HCT116 (cell line): ENCODE measurements around the gene TKTL1. TPM values are rescaled to one million over a fixed set of nuclear protein-coding genes. Genes with fewer than 3 reads are reported as not detected.

Experiments
- ATAC-seq: fragments of 200-7000 bp; cut with Tn5 transposase; 2 replicates; pipeline ENCODE4 v1.9.1; 2020; ENCODE audit warnings: mild to moderate bottlenecking, moderate library complexity
- BruUV-seq: library from RNA; stranded (reverse); fragments of 400-500 nt; replicated peaks from 2 replicates; lab custom pipeline; 2021; lab: Mats Ljungman, UMichigan
- CTCF ChIA-PET: fragments of 300-600 bp; sonication (Branson Sonifier 250); formaldehyde crosslinking; loops from one replicate; lab custom pipeline; 2021; ENCODE audit warnings: antibody characterized with exemption; lab: Charles Lee
- POLR2A ChIA-PET: fragments of 300-600, 350-600 bp; sonication (Branson Sonifier 250); formaldehyde crosslinking; loops from one replicate; lab custom pipeline; 2021; ENCODE audit warnings: antibody characterized with exemption; lab: Charles Lee
- RAD21 ChIA-PET, 2 experiments: fragments of 300-600 bp; sonication (Branson Sonifier 250); formaldehyde crosslinking; loops; one replicate each; lab custom pipeline; 2023; ENCODE audit warnings: low total read pairs in 2 of 2; ENCODE audit not compliant: uncharacterized antibody in 2 of 2, unreplicated experiment in 2 of 2, low non-redundant PET in 1 of 2; lab: Charles Lee
- DNase-seq: peaks from one replicate; pipeline ENCODE4 v3.0.0-alpha.2; 2010; ENCODE audit warnings: low read depth, low spot score
- H2AFZ ChIP-seq: fragments of 200-600 bp; shearing (Covaris generic), sonication (generic); 2 replicates; pipeline ENCODE4 v1.6.1; 2017; ENCODE audit warnings: low read depth, mixed run types, mixed read lengths, antibody characterized with exemption, low read length; ENCODE audit not compliant: poor library complexity, severe bottlenecking
- H3K27ac ChIP-seq: 2 replicates; pipeline ENCODE4 v1.5.1; 2012; ENCODE audit warnings: low read depth, low read length
- H3K27me3 ChIP-seq: fragments of 200-600 bp; sonication (generic); 2 replicates; pipeline ENCODE4 v1.6.1; 2016; ENCODE audit warnings: mixed run types, low read length, mixed read lengths; ENCODE audit not compliant: insufficient read depth
- H3K36me3 ChIP-seq, 2 experiments: fragments of 200-500 bp in 1 of 2; fragments of 200-600 bp in 1 of 2; sonication (Bioruptor generic) in 1 of 2; sonication (generic) in 1 of 2; 2 replicates each; pipeline versions ENCODE4 v1.5.1 to v1.6.1; 2014 to 2016; ENCODE audit warnings: low read length in 2 of 2, inconsistent platforms in 1 of 2, mixed read lengths in 1 of 2, mixed run types in 1 of 2; ENCODE audit not compliant: insufficient read depth in 2 of 2, control insufficient read depth in 1 of 2
- H3K4me1 ChIP-seq, 2 experiments: fragments of 200-600 bp in 1 of 2; sonication (generic) in 1 of 2; 2 replicates each; pipeline versions ENCODE4 v1.5.1 to v1.6.1; 2012 to 2017; ENCODE audit warnings: low read length in 2 of 2, inconsistent platforms in 1 of 2, mild to moderate bottlenecking in 1 of 2, mixed read lengths in 1 of 2, mixed run types in 1 of 2, moderate library complexity in 1 of 2; ENCODE audit not compliant: insufficient read depth in 2 of 2, control insufficient read depth in 1 of 2
- H3K4me2 ChIP-seq: fragments of 200-600 bp; sonication (generic); 2 replicates; pipeline ENCODE4 v1.6.1; 2017; ENCODE audit warnings: mixed run types, low read length, mixed read lengths
- H3K4me3 ChIP-seq, 2 experiments: fragments of 200-600 bp in 1 of 2; sonication (generic) in 1 of 2; replicated peaks in 1 of 2; 2 replicates each; pipeline ENCODE4 v1.5.1; 2011 to 2016; ENCODE audit warnings: low read length in 2 of 2, control low read depth in 1 of 2, low read depth in 1 of 2, mild to moderate bottlenecking in 1 of 2, mixed read lengths in 1 of 2, mixed run types in 1 of 2
- H3K79me2 ChIP-seq: fragments of 200-600 bp; sonication (generic); 2 replicates; pipeline ENCODE4 v1.6.1; 2017; ENCODE audit warnings: mild to moderate bottlenecking, mixed run types, low read length, moderate library complexity, mixed read lengths; ENCODE audit not compliant: insufficient read depth
- H3K9ac ChIP-seq: fragments of 200-600 bp; sonication (generic); 2 replicates; pipeline ENCODE4 v1.6.1; 2016; ENCODE audit warnings: low read length, mixed read lengths
- H3K9me2 ChIP-seq: fragments of 200-600 bp; sonication (generic), shearing (Covaris generic); 2 replicates; pipeline ENCODE4 v1.6.1; 2017; ENCODE audit warnings: mixed run types, mild to moderate bottlenecking, moderate library complexity; ENCODE audit not compliant: insufficient read depth
- H3K9me3 ChIP-seq, 2 experiments: fragments of 200-500 bp in 1 of 2; fragments of 200-600 bp in 1 of 2; sonication (Bioruptor generic) in 1 of 2; sonication (generic) in 1 of 2; 2 replicates each; pipeline ENCODE4 v1.6.1; 2014 to 2017; ENCODE audit warnings: low read length in 2 of 2, mixed read lengths in 2 of 2, inconsistent platforms in 1 of 2, low read depth in 1 of 2, mild to moderate bottlenecking in 1 of 2, mixed run types in 1 of 2, moderate library complexity in 1 of 2; ENCODE audit not compliant: control insufficient read depth in 1 of 2, insufficient read depth in 1 of 2
- H4K20me1 ChIP-seq: fragments of 200-600 bp; sonication (generic), shearing (Covaris generic); 2 replicates; pipeline ENCODE4 v1.6.1; 2017; ENCODE audit warnings: mixed run types, mild to moderate bottlenecking, moderate library complexity; ENCODE audit not compliant: insufficient read depth
- CBX3 ChIP-seq: IDR thresholded peaks from 2 replicates; pipeline ENCODE4 v1.6.1; 2012; ENCODE audit warnings: low read depth
- CEBPB ChIP-seq: IDR thresholded peaks from 2 replicates; pipeline ENCODE4 v1.6.1; 2012; ENCODE audit warnings: low read depth
- EGR1 ChIP-seq: IDR thresholded peaks from 2 replicates; pipeline ENCODE4 v1.6.1; 2012; ENCODE audit warnings: low read depth
- ELF1 ChIP-seq: IDR thresholded peaks from 2 replicates; pipeline ENCODE4 v1.6.1; 2012; ENCODE audit warnings: low read depth, borderline replicate concordance
- EZH2 ChIP-seq: fragments of 200-600 bp; sonication (generic); IDR thresholded peaks from 2 replicates; pipeline ENCODE4 v1.6.1; 2017; ENCODE audit warnings: antibody characterized with exemption, mixed run types
- EZH2phosphoT487 ChIP-seq: fragments of 200-600 bp; IDR thresholded peaks from 2 replicates; pipeline ENCODE4 v1.6.1; 2018; ENCODE audit warnings: antibody characterized with exemption, borderline replicate concordance
- FOSL1 ChIP-seq: IDR thresholded peaks from 2 replicates; pipeline ENCODE4 v1.6.1; 2012; ENCODE audit warnings: low read depth
- JUND ChIP-seq: IDR thresholded peaks from 2 replicates; pipeline ENCODE4 v1.6.1; 2012
- MAX ChIP-seq: IDR thresholded peaks from 2 replicates; pipeline ENCODE4 v1.6.1; 2012
- POLR2AphosphoS5 ChIP-seq: IDR thresholded peaks from 2 replicates; pipeline ENCODE4 v1.6.1; 2011; ENCODE audit warnings: mild to moderate bottlenecking, low read depth, low read length, moderate library complexity
- RAD21 ChIP-seq: IDR thresholded peaks from 2 replicates; pipeline ENCODE4 v1.6.1; 2012; ENCODE audit warnings: low read depth, mild to moderate bottlenecking
- SIN3A ChIP-seq: IDR thresholded peaks from 2 replicates; pipeline ENCODE4 v1.6.1; 2012; ENCODE audit warnings: low read depth
- SP1 ChIP-seq: IDR thresholded peaks from 2 replicates; pipeline ENCODE4 v1.6.1; 2012; ENCODE audit warnings: low read depth
- TCF7L2 ChIP-seq: IDR thresholded peaks from 2 replicates; pipeline ENCODE4 v1.7.0; 2011; ENCODE audit warnings: borderline replicate concordance, inconsistent platforms; ENCODE audit not compliant: insufficient read depth, insufficient read length; ENCODE audit errors: extremely low read depth
- YY1 ChIP-seq: IDR thresholded peaks from 2 replicates; pipeline ENCODE4 v1.6.1; 2011; ENCODE audit warnings: low read length, low read depth, moderate library complexity, mild to moderate bottlenecking; ENCODE audit not compliant: insufficient replicate concordance; ENCODE audit errors: extremely low read depth
- ZFX ChIP-seq: fragments of 450-650 bp; IDR thresholded peaks from 2 replicates; pipeline ENCODE4 v1.6.1; 2017
- ZNF274 ChIP-seq: fragments of 200-500 bp; sonication (Bioruptor generic); IDR thresholded peaks from 2 replicates; pipeline ENCODE4 v1.6.1; 2014; ENCODE audit warnings: mild to moderate bottlenecking, low read depth, low read length, inconsistent platforms
- intact Hi-C: fragments of 100-400 bp; cut with micrococcal nuclease; formaldehyde crosslinking; loops from 2 replicates; pipeline ENCODE4 v1.10.0; 2022
- total RNA-seq: library from RNA; stranded (reverse); gene quantifications from one replicate; pipeline ENCODE4 v1.2.1, GENCODE V29; 2021; ENCODE audit not compliant: unreplicated experiment

Gene TKTL1
- total RNA-seq, 1 experiment from 2014 or later, result 0.34 TPM

DNA sequence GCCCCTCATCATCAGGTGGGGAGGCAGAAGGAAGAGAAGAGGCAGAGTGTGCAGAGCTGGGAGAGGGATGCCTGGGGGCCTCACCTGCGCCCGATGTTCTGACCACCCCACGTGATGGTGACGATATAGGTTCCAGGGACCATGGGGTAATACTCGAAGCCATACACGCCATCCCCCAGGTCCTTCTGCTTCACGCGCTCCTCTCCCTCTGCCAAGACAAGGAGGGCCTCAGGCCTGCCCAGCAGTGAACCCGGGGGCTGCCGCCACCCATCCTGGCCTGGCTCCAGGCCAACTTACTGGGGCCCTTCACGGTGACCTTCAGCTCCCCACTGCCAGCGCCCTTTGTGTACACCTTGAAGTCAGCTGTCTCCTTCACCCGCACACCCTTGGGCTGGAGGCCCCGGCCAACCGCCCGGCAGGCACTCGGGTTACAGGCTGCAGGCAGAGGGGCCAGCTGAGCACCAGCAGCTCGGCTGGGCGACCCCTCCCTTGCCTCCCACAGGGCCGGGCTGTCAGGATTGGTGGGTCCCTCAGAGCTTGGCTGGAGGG is 69.5 kb downstream of the TKTL1 start (continued):
- TF ChIP-seq MAX (no peak), SP1 (no peak), FOSL1 (no peak), TCF7L2 (no peak), SIN3A (no peak), YY1 (no peak), POLR2AphosphoS5 (no peak), CEBPB (no peak), CBX3 (no peak), JUND (no peak), EZH2 (no peak), RAD21 (no peak)

DNA sequence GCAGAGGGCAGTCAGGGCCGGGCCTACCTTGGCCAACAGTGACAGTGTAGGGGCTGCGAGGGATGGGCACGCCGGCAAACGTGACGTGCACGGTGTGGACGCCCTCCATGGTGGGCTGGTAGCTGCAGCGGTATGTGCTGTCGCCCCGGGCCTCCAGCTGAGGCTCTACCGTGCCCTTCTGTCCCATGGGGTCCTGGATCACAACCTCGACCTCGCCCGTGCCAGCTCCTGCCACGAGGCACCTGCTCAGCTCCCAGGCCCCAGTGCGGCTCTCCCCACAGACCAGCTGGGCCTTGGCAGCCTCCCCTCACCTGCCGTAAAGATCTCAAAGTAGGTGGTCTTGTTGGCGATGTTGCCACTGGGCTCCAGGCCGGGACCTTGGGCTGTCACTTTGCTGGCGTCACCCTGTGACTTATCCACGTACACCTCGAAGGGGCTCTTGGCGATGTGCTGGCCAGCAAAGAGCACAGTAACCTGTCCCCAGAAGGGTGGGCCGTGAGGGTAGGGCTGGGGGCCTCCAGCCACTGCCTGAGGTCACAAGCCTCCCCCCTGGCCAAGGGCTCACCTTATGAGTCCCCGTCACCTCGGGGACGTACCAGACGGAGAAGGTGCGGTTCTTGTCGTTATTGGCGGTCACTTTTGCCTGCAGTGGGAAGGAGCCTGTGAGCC is 70.5 kb downstream of the TKTL1 start:
- H3K36me3 ChIP-seq, result peaks cover 9 to 40% of the 10 kb centered on the region in 2 experiments; a peak in 3 of 4 replicates
- no peak overlapping the region for H3K4me3 ChIP-seq
- ChIA-PET POLR2A (no interaction called here), RAD21 (no interaction called here), CTCF (no interaction called here)
- H3K27me3 ChIP-seq, result no peaks in the 10 kb centered on the region
- H3K4me2 ChIP-seq, result no peak overlapping the region
- H3K79me2 ChIP-seq, result peaks cover 93% of the 10 kb centered on the region
- no peaks in the 10 kb centered on the region for H3K9me3 ChIP-seq
- H3K9me2 ChIP-seq, result no peaks in the 10 kb centered on the region
- no peak overlapping the region for H3K27ac ChIP-seq
- no peak overlapping the region for H2AFZ ChIP-seq
- no peak for ATAC-seq
- TF ChIP-seq CEBPB (no peak), RAD21 (no peak), MAX (no peak), ZNF274 (no peak), EZH2 (no peak), FOSL1 (no peak), ELF1 (no peak), SP1 (no peak), POLR2AphosphoS5 (no peak), EZH2phosphoT487 (no peak), CBX3 (no peak), TCF7L2 (no peak), EGR1 (no peak), ZFX (no peak)
- TF ChIP-seq, all 23 proteins: peak for 0
- BruUV-seq, result no TSS peak
- DNase-seq, result no peak
- H3K4me1 ChIP-seq, result peaks cover 5 to 15% of the 10 kb centered on the region in 2 experiments
- H4K20me1 ChIP-seq, result 0 out of 2 replicates have a peak, but pooled peaks cover 2% of the 10 kb centered on the region
- no peak overlapping the region for H3K9ac ChIP-seq
- intact Hi-C loops, result no loop called here
